Prostate gland (tissue), 2 donors: ENCODE measurements around the gene PSMA7.

Experiments used
- CTCF ChIP-seq, 4 experiments: fragments of 200-600 bp in 2 of 4; fragments of 450-650 bp in 2 of 4; sonication (generic) in 2 of 4; IDR thresholded peaks; 1 replicate in 3 of 4; 2 replicates in 1 of 4; pipeline ENCODE4 v1.5.1; 2016 to 2019; ENCODE audit warnings: antibody characterized with exemption in 4 of 4, mild to moderate bottlenecking in 2 of 4, moderate library complexity in 2 of 4
- POLR2AphosphoS5 ChIP-seq: sonication (generic); formaldehyde crosslinking; IDR thresholded peaks from one replicate; pipeline ENCODE4 v1.6.1; 2017; ENCODE audit warnings: antibody characterized with exemption

GRCh38 chr20:62179162-62179504 lies 35.9 kb upstream of the PSMA7 start:
- TF ChIP-seq CTCF (IDR thresholded peaks at IDR 0.05) = no peak
- no peak for TF ChIP-seq POLR2AphosphoS5
